Posterior cingulate gyrus (tissue), 11 donors: ENCODE measurements around the gene CBFA2T3.

Experiments
- DNase-seq, 10 donors: peaks; one replicate each; pipeline versions ENCODE4 v3.0.0 to v3.0.0-alpha.2; 2020 to 2021; ENCODE audit warnings: mixed read lengths in 3 of 10
- intact Hi-C: fragments of 100-400 bp; cut with DNase I; formaldehyde crosslinking; loops from one replicate; pipeline ENCODE4 v1.15.1; 2023

The CBFA2T3 gene

GRCh38 chr16:88835818-88836217, 141.2 kb downstream of the CBFA2T3 start:
- no peak for DNase-seq
- intact Hi-C loops = no loop called here

- no peak for DNase-seq
- intact Hi-C loops = no loop called here
Observed at GRCh38 chr16:88835383-88835782, 141.6 kb downstream of the CBFA2T3 start.

- DNase-seq = no peak
- intact Hi-C loops = no loop called here
Observed at GRCh38 chr16:88834670-88835069, 142.3 kb downstream of the CBFA2T3 start.

- no peak for DNase-seq
- intact Hi-C loops = no loop called here
Observed at GRCh38 chr16:88833086-88833485, 143.9 kb downstream of the CBFA2T3 start.

- intact Hi-C loops = no loop called here
- DNase-seq = no peak
Observed at GRCh38 chr16:88831838-88832237, 145.2 kb downstream of the CBFA2T3 start.

- DNase-seq = no peak
- intact Hi-C loops = no loop called here
Observed at GRCh38 chr16:88830783-88831182, 146.2 kb downstream of the CBFA2T3 start.

- intact Hi-C loops = no loop called here
- no peak for DNase-seq
Observed at GRCh38 chr16:88830258-88830657, 146.7 kb downstream of the CBFA2T3 start.

- DNase-seq = no peak
- intact Hi-C loops = no loop called here
Observed at GRCh38 chr16:88828711-88829110, 148.3 kb downstream of the CBFA2T3 start.

GRCh38 chr16:88827727-88828126, 149.3 kb downstream of the CBFA2T3 start:
- no peak for DNase-seq
- intact Hi-C loops = no loop called here

GRCh38 chr16:88826070-88826840, 150.8 kb downstream of the CBFA2T3 start:
- DNase-seq = no peak
- intact Hi-C loops = no loop called here

- intact Hi-C loops = no loop called here
- DNase-seq = no peak
Observed at GRCh38 chr16:88825146-88825545, 151.9 kb downstream of the CBFA2T3 start.
